ENCODE results near the gene XDH. TPM values are rescaled to one million over a fixed set of nuclear protein-coding genes. Genes with fewer than 3 reads are reported as not detected.

XDH gene
- under 1 TPM in 1 of 5 experiments, not detected in 4; 0.36 TPM for total RNA-seq
- polyA plus RNA-seq: not detected
- not detected for total RNA-seq

- H3K4me1 ChIP-seq (ENCODE audit: control insufficient read depth in 2 of 2, insufficient read depth in 2 of 2, low read length in 2 of 2): no peaks in the 10 kb centered on the region
- peak within 1 kb of the TSS in 2 of 10 donors; percentile 2 to 34 for H3K4me3 Mint-ChIP-seq
- H3K4me1 Mint-ChIP-seq: peaks cover 0 to 13% (median 2%) of the 10 kb centered on the region in 7 donors
- no peaks in the 10 kb centered on the region for H3K27me3 ChIP-seq (ENCODE audit: control insufficient read depth in 2 of 2, insufficient read depth in 2 of 2, low read length in 2 of 2)
- H3K9me3 ChIP-seq (ENCODE audit: control insufficient read depth in 2 of 3, low read length in 3 of 3): peaks cover 0 to 8% (median 0%) of the 10 kb centered on the region in 3 experiments
- ChIA-PET CTCF (no interaction called here), POLR2A (no interaction called here)
- H3K27ac ChIP-seq (ENCODE audit: low read depth, low read length): no peak within 1 kb of the TSS
- ATAC-seq (no peak), DNase-seq (no peak)
- no peak within 1 kb of the TSS for H3K4me3 ChIP-seq (ENCODE audit: low read length)
- H3K27me3 Mint-ChIP-seq: peaks cover 0 to 26% (median 13%) of the 10 kb centered on the region in 5 donors
- no peaks in the 10 kb centered on the region for H3K36me3 ChIP-seq (ENCODE audit: control insufficient read depth in 2 of 3, insufficient read depth in 3 of 3, low read length in 3 of 3)
- peaks cover 4 to 23% (median 13%) of the 10 kb centered on the region in 11 donors for H3K9me3 Mint-ChIP-seq
- H3K36me3 Mint-ChIP-seq: peaks cover 0 to 7% (median 4%) of the 10 kb centered on the region in 5 donors
- peak within 1 kb of the TSS in 1 of 9 donors; percentile 56 for H3K27ac Mint-ChIP-seq
- intact Hi-C loops (cut with micrococcal nuclease): loop anchor here (5.0 to 10.0 kb wide), 2 partner anchors 700 to 798 kb away; no protein-coding TSS in a partner anchor
These were observed at the start of gene XDH for GRCh38 chr2:31414601-31415241. TSS of gene XDH (minus strand) at chr2:31414742. CDS start at chr2:31414666, 76 bp downstream.

- intact Hi-C loops (cut with micrococcal nuclease): no loop called here
- POLR2A ChIA-PET: no interaction called here
- Mint-ChIP-seq H3K36me3 (peaks cover 0 to 4% (median 0%) of the 10 kb centered on the region in 5 donors), H3K4me3 (no peak overlapping the region), H3K4me1 (no peaks in the 10 kb centered on the region), H3K27me3 (peaks cover 4 to 30% (median 19%) of the 10 kb centered on the region in 5 donors), H3K27ac (no peak overlapping the region), H3K9me3 (peaks cover 3 to 68% (median 18%) of the 10 kb centered on the region in 11 donors)
- ATAC-seq (no peak), DNase-seq (no peak)
- CTCF ChIA-PET: no interaction called here
- Histone ChIP-seq H3K36me3 (ENCODE audit: control insufficient read depth in 2 of 3, insufficient read depth in 3 of 3, low read length in 3 of 3) (no peaks in the 10 kb centered on the region), H3K4me1 (ENCODE audit: control insufficient read depth in 2 of 2, insufficient read depth in 2 of 2, low read length in 2 of 2) (no peaks in the 10 kb centered on the region), H3K4me3 (ENCODE audit: low read length) (no peak overlapping the region), H3K9me3 (ENCODE audit: control insufficient read depth in 2 of 3, low read length in 3 of 3) (peaks cover 0 to 16% (median 0%) of the 10 kb centered on the region in 3 experiments), H3K27ac (ENCODE audit: low read depth, low read length) (no peak overlapping the region), H3K27me3 (ENCODE audit: control insufficient read depth in 2 of 2, insufficient read depth in 2 of 2, low read length in 2 of 2) (no peaks in the 10 kb centered on the region)
These were observed 43.1 kb upstream of the XDH start for GRCh38 chr2:31457651-31458050.

GRCh38 chr2:31446848-31447247 lies 32.3 kb upstream of the XDH start:
- Histone ChIP-seq H3K4me1 (ENCODE audit: control insufficient read depth in 2 of 2, insufficient read depth in 2 of 2, low read length in 2 of 2) (no peaks in the 10 kb centered on the region), H3K27me3 (ENCODE audit: control insufficient read depth in 2 of 2, insufficient read depth in 2 of 2, low read length in 2 of 2) (no peaks in the 10 kb centered on the region), H3K36me3 (ENCODE audit: control insufficient read depth in 2 of 3, insufficient read depth in 3 of 3, low read length in 3 of 3) (no peaks in the 10 kb centered on the region), H3K4me3 (ENCODE audit: low read length) (no peak overlapping the region), H3K27ac (ENCODE audit: low read depth, low read length) (no peak overlapping the region), H3K9me3 (ENCODE audit: control insufficient read depth in 2 of 3, low read length in 3 of 3) (peaks cover 0 to 9% (median 0%) of the 10 kb centered on the region in 3 experiments)
- ATAC-seq (no peak), DNase-seq (no peak)
- CTCF ChIA-PET: no interaction called here
- Mint-ChIP-seq H3K36me3 (peaks cover 0 to 9% (median 0%) of the 10 kb centered on the region in 5 donors), H3K4me3 (no peak overlapping the region), H3K27me3 (peaks cover 2 to 28% (median 22%) of the 10 kb centered on the region in 5 donors), H3K4me1 (no peaks in the 10 kb centered on the region), H3K27ac (no peak overlapping the region), H3K9me3 (peaks cover 11 to 47% (median 17%) of the 10 kb centered on the region in 11 donors)
- POLR2A ChIA-PET: no interaction called here
- intact Hi-C loops (cut with micrococcal nuclease): no loop called here

GRCh38 chr2:31442376-31442775 lies 27.8 kb upstream of the XDH start:
- no peak for DNase-seq
- no peak overlapping the region for H3K27ac ChIP-seq (ENCODE audit: low read depth, low read length)
- no peak for ATAC-seq
- H3K9me3 ChIP-seq (ENCODE audit: control insufficient read depth in 2 of 3, low read length in 3 of 3): no peaks in the 10 kb centered on the region
- Mint-ChIP-seq H3K27me3 (peaks cover 4 to 27% (median 11%) of the 10 kb centered on the region in 5 donors), H3K4me3 (no peak overlapping the region), H3K4me1 (no peaks in the 10 kb centered on the region), H3K9me3 (peaks cover 1 to 18% (median 7%) of the 10 kb centered on the region in 11 donors), H3K27ac (no peak overlapping the region), H3K36me3 (peaks cover 0 to 3% (median 0%) of the 10 kb centered on the region in 5 donors)
- ChIA-PET CTCF (no interaction called here), POLR2A (no interaction called here)
- H3K4me3 ChIP-seq (ENCODE audit: low read length): no peak overlapping the region
- intact Hi-C loops (cut with micrococcal nuclease): no loop called here
- H3K4me1 ChIP-seq (ENCODE audit: control insufficient read depth in 2 of 2, insufficient read depth in 2 of 2, low read length in 2 of 2): no peaks in the 10 kb centered on the region
- no peaks in the 10 kb centered on the region for H3K27me3 ChIP-seq (ENCODE audit: control insufficient read depth in 2 of 2, insufficient read depth in 2 of 2, low read length in 2 of 2)
- H3K36me3 ChIP-seq (ENCODE audit: control insufficient read depth in 2 of 3, insufficient read depth in 3 of 3, low read length in 3 of 3): no peaks in the 10 kb centered on the region

GRCh38 chr2:31440764-31441163 lies 26.2 kb upstream of the XDH start:
- Mint-ChIP-seq H3K4me3 (no peak overlapping the region), H3K36me3 (peaks cover 0 to 3% (median 0%) of the 10 kb centered on the region in 5 donors), H3K9me3 (peaks cover 1 to 18% (median 7%) of the 10 kb centered on the region in 11 donors), H3K27me3 (peaks cover 4 to 24% (median 11%) of the 10 kb centered on the region in 5 donors), H3K27ac (no peak overlapping the region), H3K4me1 (no peaks in the 10 kb centered on the region)
- Histone ChIP-seq H3K4me1 (ENCODE audit: control insufficient read depth in 2 of 2, insufficient read depth in 2 of 2, low read length in 2 of 2) (no peaks in the 10 kb centered on the region), H3K27me3 (ENCODE audit: control insufficient read depth in 2 of 2, insufficient read depth in 2 of 2, low read length in 2 of 2) (no peaks in the 10 kb centered on the region), H3K4me3 (ENCODE audit: low read length) (no peak overlapping the region), H3K27ac (ENCODE audit: low read depth, low read length) (no peak overlapping the region), H3K36me3 (ENCODE audit: control insufficient read depth in 2 of 3, insufficient read depth in 3 of 3, low read length in 3 of 3) (no peaks in the 10 kb centered on the region), H3K9me3 (ENCODE audit: control insufficient read depth in 2 of 3, low read length in 3 of 3) (no peaks in the 10 kb centered on the region)
- no peak for DNase-seq
- intact Hi-C loops (cut with micrococcal nuclease): no loop called here
- ChIA-PET POLR2A (no interaction called here), CTCF (no interaction called here)
- no peak for ATAC-seq

GRCh38 chr2:31434911-31435310 lies 20.4 kb upstream of the XDH start:
- Histone ChIP-seq H3K4me3 (ENCODE audit: low read length) (no peak overlapping the region), H3K36me3 (ENCODE audit: control insufficient read depth in 2 of 3, insufficient read depth in 3 of 3, low read length in 3 of 3) (no peaks in the 10 kb centered on the region), H3K4me1 (ENCODE audit: control insufficient read depth in 2 of 2, insufficient read depth in 2 of 2, low read length in 2 of 2) (peaks cover 5 to 8% of the 10 kb centered on the region in 2 donors), H3K27me3 (ENCODE audit: control insufficient read depth in 2 of 2, insufficient read depth in 2 of 2, low read length in 2 of 2) (no peaks in the 10 kb centered on the region), H3K9me3 (ENCODE audit: control insufficient read depth in 2 of 3, low read length in 3 of 3) (no peaks in the 10 kb centered on the region), H3K27ac (ENCODE audit: low read depth, low read length) (no peak overlapping the region)
- intact Hi-C loops (cut with micrococcal nuclease): no loop called here
- H3K27me3 Mint-ChIP-seq: peaks cover 0 to 9% (median 2%) of the 10 kb centered on the region in 5 donors
- ChIA-PET CTCF (no interaction called here), POLR2A (no interaction called here)
- peaks cover 1 to 8% (median 6%) of the 10 kb centered on the region in 7 donors for H3K4me1 Mint-ChIP-seq
- H3K36me3 Mint-ChIP-seq: no peaks in the 10 kb centered on the region
- no peak overlapping the region for H3K27ac Mint-ChIP-seq
- no peak overlapping the region for H3K4me3 Mint-ChIP-seq
- DNase-seq (no peak), ATAC-seq (no peak)
- peaks cover 0 to 3% (median 0%) of the 10 kb centered on the region in 11 donors for H3K9me3 Mint-ChIP-seq

- H3K27ac Mint-ChIP-seq: no peak overlapping the region
These were observed 19.0 kb upstream of the XDH start for GRCh38 chr2:31433541-31433940.

More at GRCh38 chr2:31433541-31433940, 19.0 kb upstream of the XDH start:
- H3K9me3 ChIP-seq (ENCODE audit: control insufficient read depth in 2 of 3, low read length in 3 of 3): no peaks in the 10 kb centered on the region
- ChIA-PET CTCF (no interaction called here), POLR2A (no interaction called here)
- DNase-seq (no peak), ATAC-seq (no peak)
- H3K27ac ChIP-seq (ENCODE audit: low read depth, low read length): no peak overlapping the region
- peaks cover 0 to 3% (median 0%) of the 10 kb centered on the region in 11 donors for H3K9me3 Mint-ChIP-seq
- H3K36me3 Mint-ChIP-seq: no peaks in the 10 kb centered on the region
- peaks cover 5 to 16% (median 12%) of the 10 kb centered on the region in 7 donors for H3K4me1 Mint-ChIP-seq
- no peaks in the 10 kb centered on the region for H3K36me3 ChIP-seq (ENCODE audit: control insufficient read depth in 2 of 3, insufficient read depth in 3 of 3, low read length in 3 of 3)
- H3K4me3 ChIP-seq (ENCODE audit: low read length): no peak overlapping the region
- intact Hi-C loops (cut with micrococcal nuclease): no loop called here
- no peaks in the 10 kb centered on the region for H3K27me3 ChIP-seq (ENCODE audit: control insufficient read depth in 2 of 2, insufficient read depth in 2 of 2, low read length in 2 of 2)
- peaks cover 11 to 15% of the 10 kb centered on the region in 2 donors for H3K4me1 ChIP-seq (ENCODE audit: control insufficient read depth in 2 of 2, insufficient read depth in 2 of 2, low read length in 2 of 2)
- H3K27me3 Mint-ChIP-seq: peaks cover 2 to 17% (median 16%) of the 10 kb centered on the region in 5 donors
- no peak overlapping the region for H3K4me3 Mint-ChIP-seq
